Measurements from ENCODE around the gene CLOCK. TPM values are rescaled to one million over a fixed set of nuclear protein-coding genes. Genes with fewer than 3 reads are reported as not detected.

CLOCK gene
- total and polyA plus RNA-seq, 9 of the 15 experiments (the other 6 are each of a cell fraction or from before 2014, with no cell fraction given), result 3.7 to 14.4 (median 9.4) TPM

- TF ChIP-seq MXD1 (CRISPR knock-in tag; IDR thresholded peaks at IDR 0.05; ENCODE audit: borderline replicate concordance, poor library complexity, severe bottlenecking) (no peak), MTA3 (IDR thresholded peaks at IDR 0.05; ENCODE audit: borderline replicate concordance) (no peak), MXI1 (IDR thresholded peaks at IDR 0.05; ENCODE audit: low read depth, low read length) (no peak), ASH1L (IDR thresholded peaks at IDR 0.05; ENCODE audit: borderline replicate concordance, low read depth, partially characterized antibody) (no peak), ZNF184 (CRISPR knock-in tag; IDR thresholded peaks at IDR 0.05) (no peak), ZNF584 (CRISPR knock-in tag; IDR thresholded peaks at IDR 0.05; ENCODE audit: low read depth) (no peak), FOXA3 (CRISPR knock-in tag; conservative IDR thresholded peaks at IDR 0.05 in 1 of 2, IDR thresholded peaks at IDR 0.05 in 1 of 2) (no peak), GTF2F1 (IDR thresholded peaks at IDR 0.05; ENCODE audit: low read depth, low read length) (no peak)
- TF ChIP-seq, protein P1, sequence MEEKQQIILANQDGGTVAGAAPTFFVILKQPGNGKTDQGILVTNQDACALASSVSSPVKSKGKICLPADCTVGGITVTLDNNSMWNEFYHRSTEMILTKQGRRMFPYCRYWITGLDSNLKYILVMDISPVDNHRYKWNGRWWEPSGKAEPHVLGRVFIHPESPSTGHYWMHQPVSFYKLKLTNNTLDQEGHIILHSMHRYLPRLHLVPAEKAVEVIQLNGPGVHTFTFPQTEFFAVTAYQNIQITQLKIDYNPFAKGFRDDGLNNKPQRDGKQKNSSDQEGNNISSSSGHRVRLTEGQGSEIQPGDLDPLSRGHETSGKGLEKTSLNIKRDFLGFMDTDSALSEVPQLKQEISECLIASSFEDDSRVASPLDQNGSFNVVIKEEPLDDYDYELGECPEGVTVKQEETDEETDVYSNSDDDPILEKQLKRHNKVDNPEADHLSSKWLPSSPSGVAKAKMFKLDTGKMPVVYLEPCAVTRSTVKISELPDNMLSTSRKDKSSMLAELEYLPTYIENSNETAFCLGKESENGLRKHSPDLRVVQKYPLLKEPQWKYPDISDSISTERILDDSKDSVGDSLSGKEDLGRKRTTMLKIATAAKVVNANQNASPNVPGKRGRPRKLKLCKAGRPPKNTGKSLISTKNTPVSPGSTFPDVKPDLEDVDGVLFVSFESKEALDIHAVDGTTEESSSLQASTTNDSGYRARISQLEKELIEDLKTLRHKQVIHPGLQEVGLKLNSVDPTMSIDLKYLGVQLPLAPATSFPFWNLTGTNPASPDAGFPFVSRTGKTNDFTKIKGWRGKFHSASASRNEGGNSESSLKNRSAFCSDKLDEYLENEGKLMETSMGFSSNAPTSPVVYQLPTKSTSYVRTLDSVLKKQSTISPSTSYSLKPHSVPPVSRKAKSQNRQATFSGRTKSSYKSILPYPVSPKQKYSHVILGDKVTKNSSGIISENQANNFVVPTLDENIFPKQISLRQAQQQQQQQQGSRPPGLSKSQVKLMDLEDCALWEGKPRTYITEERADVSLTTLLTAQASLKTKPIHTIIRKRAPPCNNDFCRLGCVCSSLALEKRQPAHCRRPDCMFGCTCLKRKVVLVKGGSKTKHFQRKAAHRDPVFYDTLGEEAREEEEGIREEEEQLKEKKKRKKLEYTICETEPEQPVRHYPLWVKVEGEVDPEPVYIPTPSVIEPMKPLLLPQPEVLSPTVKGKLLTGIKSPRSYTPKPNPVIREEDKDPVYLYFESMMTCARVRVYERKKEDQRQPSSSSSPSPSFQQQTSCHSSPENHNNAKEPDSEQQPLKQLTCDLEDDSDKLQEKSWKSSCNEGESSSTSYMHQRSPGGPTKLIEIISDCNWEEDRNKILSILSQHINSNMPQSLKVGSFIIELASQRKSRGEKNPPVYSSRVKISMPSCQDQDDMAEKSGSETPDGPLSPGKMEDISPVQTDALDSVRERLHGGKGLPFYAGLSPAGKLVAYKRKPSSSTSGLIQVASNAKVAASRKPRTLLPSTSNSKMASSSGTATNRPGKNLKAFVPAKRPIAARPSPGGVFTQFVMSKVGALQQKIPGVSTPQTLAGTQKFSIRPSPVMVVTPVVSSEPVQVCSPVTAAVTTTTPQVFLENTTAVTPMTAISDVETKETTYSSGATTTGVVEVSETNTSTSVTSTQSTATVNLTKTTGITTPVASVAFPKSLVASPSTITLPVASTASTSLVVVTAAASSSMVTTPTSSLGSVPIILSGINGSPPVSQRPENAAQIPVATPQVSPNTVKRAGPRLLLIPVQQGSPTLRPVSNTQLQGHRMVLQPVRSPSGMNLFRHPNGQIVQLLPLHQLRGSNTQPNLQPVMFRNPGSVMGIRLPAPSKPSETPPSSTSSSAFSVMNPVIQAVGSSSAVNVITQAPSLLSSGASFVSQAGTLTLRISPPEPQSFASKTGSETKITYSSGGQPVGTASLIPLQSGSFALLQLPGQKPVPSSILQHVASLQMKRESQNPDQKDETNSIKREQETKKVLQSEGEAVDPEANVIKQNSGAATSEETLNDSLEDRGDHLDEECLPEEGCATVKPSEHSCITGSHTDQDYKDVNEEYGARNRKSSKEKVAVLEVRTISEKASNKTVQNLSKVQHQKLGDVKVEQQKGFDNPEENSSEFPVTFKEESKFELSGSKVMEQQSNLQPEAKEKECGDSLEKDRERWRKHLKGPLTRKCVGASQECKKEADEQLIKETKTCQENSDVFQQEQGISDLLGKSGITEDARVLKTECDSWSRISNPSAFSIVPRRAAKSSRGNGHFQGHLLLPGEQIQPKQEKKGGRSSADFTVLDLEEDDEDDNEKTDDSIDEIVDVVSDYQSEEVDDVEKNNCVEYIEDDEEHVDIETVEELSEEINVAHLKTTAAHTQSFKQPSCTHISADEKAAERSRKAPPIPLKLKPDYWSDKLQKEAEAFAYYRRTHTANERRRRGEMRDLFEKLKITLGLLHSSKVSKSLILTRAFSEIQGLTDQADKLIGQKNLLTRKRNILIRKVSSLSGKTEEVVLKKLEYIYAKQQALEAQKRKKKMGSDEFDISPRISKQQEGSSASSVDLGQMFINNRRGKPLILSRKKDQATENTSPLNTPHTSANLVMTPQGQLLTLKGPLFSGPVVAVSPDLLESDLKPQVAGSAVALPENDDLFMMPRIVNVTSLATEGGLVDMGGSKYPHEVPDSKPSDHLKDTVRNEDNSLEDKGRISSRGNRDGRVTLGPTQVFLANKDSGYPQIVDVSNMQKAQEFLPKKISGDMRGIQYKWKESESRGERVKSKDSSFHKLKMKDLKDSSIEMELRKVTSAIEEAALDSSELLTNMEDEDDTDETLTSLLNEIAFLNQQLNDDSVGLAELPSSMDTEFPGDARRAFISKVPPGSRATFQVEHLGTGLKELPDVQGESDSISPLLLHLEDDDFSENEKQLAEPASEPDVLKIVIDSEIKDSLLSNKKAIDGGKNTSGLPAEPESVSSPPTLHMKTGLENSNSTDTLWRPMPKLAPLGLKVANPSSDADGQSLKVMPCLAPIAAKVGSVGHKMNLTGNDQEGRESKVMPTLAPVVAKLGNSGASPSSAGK (IDR thresholded peaks at IDR 0.05), result no peak
Observed at GRCh38 chr4:55475394-55476243, 71.1 kb downstream of the CLOCK start (continued).

Measured in K562 (cell line).